SKM-1 treated with dmso at 0.1 percent for 144 hours (cell line): Measurements from ENCODE around the gene IRS1.

Experiments
- DNase-seq: peaks from one replicate; lab custom pipeline; 2025; ENCODE audit not compliant: unreplicated experiment; lab: John Stamatoyannopoulos, UW

Gene IRS1

GRCh38 chr2:226728996-226729395 lies 70.6 kb downstream of the IRS1 start:
- DNase-seq: no peak

DNA sequence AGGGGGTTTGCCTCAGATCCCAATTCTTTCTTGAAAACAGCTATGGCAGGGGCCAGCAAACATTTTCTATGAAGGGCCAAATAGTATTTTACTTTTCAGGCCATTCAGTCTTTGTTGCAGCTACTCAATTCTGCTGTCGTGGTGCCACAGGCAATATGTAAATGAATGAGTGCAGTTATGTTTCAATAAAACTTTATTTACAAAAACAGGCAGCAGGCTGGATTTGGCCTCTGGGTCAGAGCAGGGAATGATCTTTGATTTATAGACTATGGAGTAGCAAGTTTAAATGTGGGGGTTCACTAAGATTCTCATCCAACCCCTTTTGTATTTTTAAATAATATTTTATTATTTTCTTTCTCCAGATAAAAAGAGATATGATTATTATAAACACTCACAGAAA lies 72.4 kb downstream of the IRS1 start:
- no peak for DNase-seq

GRCh38 chr2:226726546-226726945 lies 73.1 kb downstream of the IRS1 start:
- no peak for DNase-seq

DNA sequence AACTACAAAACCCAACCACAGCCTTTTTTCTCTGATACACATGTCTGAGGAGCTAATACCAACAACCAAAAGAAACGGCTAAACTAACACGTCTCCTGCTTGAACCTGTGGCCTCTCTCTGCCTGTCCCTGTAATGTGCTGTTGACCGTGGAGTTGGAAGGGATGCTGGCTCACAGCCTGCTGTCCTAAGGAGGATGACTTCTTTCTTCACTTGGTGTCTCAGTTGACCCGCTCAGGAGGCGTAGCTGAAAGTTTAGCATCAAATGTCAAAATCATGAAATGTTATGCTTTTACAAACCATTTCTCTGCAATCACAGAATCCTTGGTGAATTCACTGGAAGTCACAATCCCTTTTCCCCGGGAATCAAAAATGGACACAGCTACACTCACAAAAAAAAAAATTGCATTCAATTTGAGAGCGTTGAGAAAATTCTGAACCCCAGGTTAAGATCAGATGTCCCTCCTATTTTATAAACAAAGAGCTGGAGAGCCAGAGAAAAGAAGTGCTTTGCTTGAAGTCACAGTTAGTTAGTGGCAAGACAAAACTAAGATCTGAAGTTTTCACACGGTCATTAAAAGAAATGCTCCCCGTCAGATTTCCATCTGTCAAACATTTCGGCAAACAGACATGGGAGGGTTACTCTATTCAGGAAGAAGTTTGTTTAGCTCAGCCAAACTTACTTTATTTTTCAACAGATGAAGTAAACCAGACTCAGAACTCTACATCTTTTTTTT lies 74.3 kb downstream of the IRS1 start:
- no peak for DNase-seq

DNA sequence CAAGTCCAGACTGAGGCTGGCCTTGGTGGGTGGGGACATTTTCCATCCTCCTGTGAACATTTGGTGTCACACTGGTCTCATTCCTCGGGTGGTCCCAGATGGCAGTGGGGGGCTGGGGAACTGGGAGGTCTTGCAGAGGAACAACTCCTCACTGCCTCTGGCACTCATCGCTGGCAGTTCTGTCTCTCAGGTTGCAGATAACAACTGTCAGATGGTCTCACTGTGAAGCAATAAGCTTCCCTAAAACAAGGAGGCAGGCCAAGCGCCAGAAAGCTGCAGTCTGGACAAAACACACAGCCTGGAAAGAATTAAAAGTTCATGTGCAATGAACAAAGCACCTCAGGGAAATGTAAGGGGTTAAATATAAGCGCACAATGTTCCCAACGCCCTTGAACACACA lies 78.1 kb downstream of the IRS1 start:
- no peak for DNase-seq

DNA sequence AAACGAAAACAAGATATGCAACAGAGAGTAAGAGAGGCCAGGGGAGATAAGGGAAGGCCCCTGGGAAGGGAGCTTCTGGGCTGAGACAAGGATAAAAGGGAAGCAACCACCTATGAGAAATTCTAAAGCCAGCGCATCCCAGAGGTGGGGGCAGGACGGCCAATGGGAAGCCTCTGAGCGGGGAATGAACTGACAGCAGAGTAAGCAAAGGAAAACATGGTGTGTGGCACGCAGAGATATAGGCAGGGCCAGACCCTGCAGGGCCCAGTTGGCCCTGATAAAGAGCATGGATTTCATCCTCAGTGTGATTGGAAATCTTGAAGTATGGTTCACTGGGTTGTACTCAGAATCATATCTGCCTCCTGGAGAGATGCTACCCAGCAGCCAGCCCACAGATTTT lies 78.7 kb downstream of the IRS1 start:
- DNase-seq: no peak

GRCh38 chr2:226717719-226718118 lies 81.9 kb downstream of the IRS1 start:
- DNase-seq: no peak

DNA sequence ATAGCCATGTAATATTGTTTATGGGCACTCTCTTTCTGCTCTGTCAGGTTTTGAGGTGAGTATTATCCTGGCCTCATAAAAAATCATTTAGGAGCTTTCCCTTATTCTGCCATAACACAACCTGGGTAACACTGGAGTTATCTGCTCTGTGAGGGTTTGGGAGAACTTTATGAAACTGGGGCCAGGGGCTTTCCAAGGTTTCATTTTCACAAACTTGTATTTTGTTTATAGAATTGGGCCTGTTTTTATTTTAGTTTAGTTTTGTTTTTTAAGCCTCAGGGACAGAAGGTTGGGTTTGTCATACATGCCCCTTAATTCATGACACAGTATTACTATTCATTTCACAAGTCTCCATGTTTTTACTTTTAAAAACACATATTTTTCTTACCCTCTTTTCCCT lies 83.5 kb downstream of the IRS1 start:
- no peak for DNase-seq

GRCh38 chr2:226715347-226715990 lies 84.2 kb downstream of the IRS1 start:
- no peak for DNase-seq

DNA sequence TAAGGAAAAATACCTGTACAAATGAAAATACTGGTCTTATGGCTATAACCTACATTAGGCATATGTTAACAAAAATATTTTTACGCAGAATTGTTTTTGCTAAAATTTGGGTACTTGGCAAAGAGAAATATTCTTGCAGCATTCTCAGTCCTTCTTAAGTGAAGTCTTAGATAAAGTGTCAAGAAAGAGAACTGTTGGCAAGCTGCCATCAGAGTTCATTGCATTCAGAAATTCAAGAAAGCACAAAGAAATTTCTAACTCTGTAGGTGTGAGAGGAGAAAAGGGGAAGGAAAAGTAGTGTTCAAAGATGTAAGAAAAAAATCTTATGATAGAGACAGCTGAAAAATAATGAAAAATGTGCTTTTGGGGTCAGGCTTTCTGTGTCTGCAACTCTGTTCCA lies 86.7 kb downstream of the IRS1 start:
- no peak for DNase-seq

GRCh38 chr2:226711606-226712296 lies 87.9 kb downstream of the IRS1 start:
- no peak for DNase-seq

DNA sequence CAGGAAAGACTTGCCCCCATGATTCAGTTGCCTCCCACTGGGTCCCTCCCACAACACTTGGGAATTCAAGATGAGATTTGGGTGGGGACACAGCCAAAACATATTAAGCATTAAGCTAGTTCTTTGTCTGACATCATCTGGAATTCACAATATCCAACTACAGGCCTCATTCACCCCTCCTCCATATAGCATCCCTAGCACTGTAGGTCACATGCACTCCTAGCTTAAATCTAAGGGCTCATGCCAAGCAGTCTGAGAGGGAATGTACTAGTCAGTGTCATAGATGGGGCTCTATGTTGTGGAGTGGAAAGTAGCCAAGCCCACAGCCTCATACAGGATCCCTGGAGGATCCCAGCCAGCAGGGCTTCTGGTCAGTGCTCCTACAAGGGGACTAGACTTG lies 92.1 kb downstream of the IRS1 start:
- no peak for DNase-seq

- DNase-seq: no peak
Observed at GRCh38 chr2:226705965-226706364, 93.7 kb downstream of the IRS1 start.

- DNase-seq: no peak
Observed at GRCh38 chr2:226705133-226705886, 94.3 kb downstream of the IRS1 start.

GRCh38 chr2:226703514-226703913 lies 96.1 kb downstream of the IRS1 start:
- no peak for DNase-seq

- DNase-seq: no peak
Observed at GRCh38 chr2:226702376-226702775, 97.2 kb downstream of the IRS1 start.

- DNase-seq: peak; percentile 78
Observed at GRCh38 chr2:226701052-226701451, 98.6 kb downstream of the IRS1 start.

DNA sequence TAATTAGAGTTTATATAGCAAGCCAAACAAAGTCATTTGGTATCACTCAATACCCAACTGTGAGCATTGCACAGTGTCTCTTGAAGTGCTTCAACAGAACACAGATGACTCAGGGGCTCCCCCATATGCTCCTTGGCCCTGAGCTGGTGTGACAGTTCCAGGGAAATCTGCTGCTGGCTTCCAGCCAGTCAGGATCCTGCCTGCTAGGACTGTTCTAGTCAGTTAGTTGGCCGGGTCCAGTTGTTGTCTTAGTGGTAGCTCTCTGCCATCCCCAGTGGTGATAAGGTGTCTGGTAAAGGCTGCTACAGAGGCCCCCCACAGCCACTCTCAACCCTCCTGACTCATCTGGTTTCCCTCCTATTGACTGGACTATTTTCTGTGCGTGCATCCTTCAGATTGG lies 100.3 kb downstream of the IRS1 start:
- no peak for DNase-seq

- DNase-seq: no peak
Observed at GRCh38 chr2:226698671-226699070, 100.9 kb downstream of the IRS1 start.

GRCh38 chr2:226694586-226695284 lies 104.9 kb downstream of the IRS1 start:
- DNase-seq: no peak

GRCh38 chr2:226694149-226694548 lies 105.5 kb downstream of the IRS1 start:
- DNase-seq: no peak
